Measurements from ENCODE around the gene RGL1. TPM values are rescaled to one million over a fixed set of nuclear protein-coding genes. Genes with fewer than 3 reads are reported as not detected.
A peak's percentile ranks its signal among the peaks of the same experiment; 100 is the strongest.
"Not testable (repeated sequence)": the region's sequence is repeated elsewhere in the genome, so short reads cannot be mapped to it uniquely, and the experiment has no call there.

Gene RGL1
- 10 to 100 TPM; 11.6 to 22.5 (median 15.0) TPM for total RNA-seq

DNA sequence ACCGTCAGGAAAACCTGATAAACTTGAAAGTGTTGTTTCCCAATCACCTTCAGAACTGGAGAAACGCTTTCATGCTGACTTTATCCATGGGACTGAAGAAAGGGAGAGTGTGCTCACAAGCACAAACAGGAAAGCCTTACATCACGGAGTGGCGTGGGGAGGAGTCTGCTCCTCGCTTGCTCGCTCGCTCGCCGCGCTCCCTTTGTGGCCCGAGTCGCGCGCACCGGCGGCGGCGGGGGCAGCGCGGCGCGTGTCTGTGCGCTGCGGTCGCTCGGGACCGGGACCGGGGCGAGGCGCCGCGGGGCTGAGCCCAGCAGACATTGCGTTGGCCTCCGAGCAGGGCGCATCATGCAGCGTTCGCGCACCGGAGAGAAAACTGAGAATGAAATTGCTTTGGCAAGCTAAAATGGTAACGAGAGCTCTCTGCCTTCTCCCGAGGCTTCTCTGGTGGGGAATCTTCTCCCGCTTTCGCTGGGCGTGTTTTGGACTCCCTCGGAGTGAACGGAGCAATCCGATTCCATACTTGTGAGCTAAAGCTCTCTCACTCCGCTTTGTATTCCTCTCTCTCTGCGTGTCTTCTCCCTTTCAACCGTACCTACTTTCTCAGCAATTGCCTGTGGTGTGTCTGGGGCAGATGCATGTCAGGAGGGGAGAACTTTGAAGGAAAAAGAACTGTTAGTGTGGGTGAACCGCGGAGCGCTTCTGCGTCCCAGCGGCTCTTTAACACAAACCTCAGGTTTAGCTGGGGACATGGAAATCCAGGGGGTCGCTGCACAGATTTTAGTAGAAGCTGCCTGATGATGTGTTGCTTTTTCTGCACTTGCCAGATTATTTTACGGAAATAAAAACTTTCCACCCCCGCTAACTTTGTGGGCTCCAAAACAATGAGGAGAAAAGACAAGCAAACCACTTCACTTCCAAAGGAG lies at the start of gene RGL1:
TSS of gene RGL1 (plus strand) at position 205 of the 926 bp plus-strand sequence. CDS start at position 383, 178 bp downstream.
- H3K4me3 ChIP-seq (ENCODE audit: low read depth, poor library complexity, severe bottlenecking): peak within 1 kb of the TSS; percentile 58
- WGBS, 2 donors: 0 to 1% methylated on average over 58 of the region's 58 CpGs
- TF ChIP-seq, protein P1, sequence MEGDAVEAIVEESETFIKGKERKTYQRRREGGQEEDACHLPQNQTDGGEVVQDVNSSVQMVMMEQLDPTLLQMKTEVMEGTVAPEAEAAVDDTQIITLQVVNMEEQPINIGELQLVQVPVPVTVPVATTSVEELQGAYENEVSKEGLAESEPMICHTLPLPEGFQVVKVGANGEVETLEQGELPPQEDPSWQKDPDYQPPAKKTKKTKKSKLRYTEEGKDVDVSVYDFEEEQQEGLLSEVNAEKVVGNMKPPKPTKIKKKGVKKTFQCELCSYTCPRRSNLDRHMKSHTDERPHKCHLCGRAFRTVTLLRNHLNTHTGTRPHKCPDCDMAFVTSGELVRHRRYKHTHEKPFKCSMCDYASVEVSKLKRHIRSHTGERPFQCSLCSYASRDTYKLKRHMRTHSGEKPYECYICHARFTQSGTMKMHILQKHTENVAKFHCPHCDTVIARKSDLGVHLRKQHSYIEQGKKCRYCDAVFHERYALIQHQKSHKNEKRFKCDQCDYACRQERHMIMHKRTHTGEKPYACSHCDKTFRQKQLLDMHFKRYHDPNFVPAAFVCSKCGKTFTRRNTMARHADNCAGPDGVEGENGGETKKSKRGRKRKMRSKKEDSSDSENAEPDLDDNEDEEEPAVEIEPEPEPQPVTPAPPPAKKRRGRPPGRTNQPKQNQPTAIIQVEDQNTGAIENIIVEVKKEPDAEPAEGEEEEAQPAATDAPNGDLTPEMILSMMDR (IDR thresholded peaks at IDR 0.05): no peak
- no peak for TF ChIP-seq POLR2A (IDR thresholded peaks at IDR 0.05)
- intact Hi-C loops (cut with DNase I; ENCODE audit: low total_unique reads): no loop called here
- DNase-seq (ENCODE audit: low spot score in 2 of 2): peak; percentile 84 to 94

DNA sequence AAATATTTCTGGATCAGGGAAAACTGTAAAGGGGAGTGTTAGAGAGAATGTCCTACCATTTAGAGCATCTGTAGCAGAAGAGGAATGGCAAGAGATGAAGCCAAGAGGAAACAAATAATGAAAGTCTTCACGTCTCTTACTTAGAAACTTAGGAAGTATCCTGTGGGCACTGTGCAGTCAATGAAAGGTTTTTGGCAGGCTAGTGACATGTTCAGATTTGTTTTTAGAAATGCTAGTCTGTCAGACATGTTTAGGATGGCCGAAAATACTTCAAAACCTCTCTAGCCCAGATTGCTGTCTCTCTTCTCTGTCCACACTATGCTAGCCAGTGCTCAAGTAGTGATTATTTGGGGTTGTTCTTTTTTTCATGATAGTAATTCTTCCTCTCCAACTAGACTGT lies 48.6 kb upstream of the RGL1 start:
- H3K4me3 ChIP-seq (ENCODE audit: low read depth, poor library complexity, severe bottlenecking): no peak overlapping the region
- intact Hi-C loops (cut with DNase I; ENCODE audit: low total_unique reads): no loop called here

DNA sequence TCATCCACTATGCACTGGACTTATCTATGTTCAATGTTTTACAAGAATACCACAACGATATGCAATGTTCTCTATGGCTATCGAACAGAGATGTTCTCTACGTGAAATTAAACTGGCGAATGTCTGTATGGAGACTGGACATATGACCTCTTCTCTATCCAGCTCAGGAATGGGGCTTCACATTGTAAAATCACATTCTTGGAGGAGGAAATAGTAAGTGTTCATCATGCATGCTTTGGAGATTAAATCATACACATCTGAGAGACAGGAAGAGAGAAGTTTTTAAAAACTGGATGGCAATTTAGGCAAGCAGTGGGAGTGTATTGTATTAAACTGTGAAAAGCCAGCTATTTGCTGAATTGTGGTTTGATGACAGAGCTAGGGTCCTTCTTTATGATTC lies 47.9 kb upstream of the RGL1 start:
- 68 to 80% methylated on average over 4 of the region's 4 CpGs for WGBS, 2 donors
- H3K4me3 ChIP-seq (ENCODE audit: low read depth, poor library complexity, severe bottlenecking): no peak overlapping the region
- TF ChIP-seq POLR2A (IDR thresholded peaks at IDR 0.05): no peak
- intact Hi-C loops (cut with DNase I; ENCODE audit: low total_unique reads): no loop called here
- DNase-seq (ENCODE audit: low spot score in 2 of 2): no peak

More for the DNA sequence above, 48.6 kb upstream of the RGL1 start:
- WGBS, 2 donors: 75 to 83% methylated on average over 2 of the region's 2 CpGs
- no peak for DNase-seq (ENCODE audit: low spot score in 2 of 2)
- TF ChIP-seq, protein P1 (IDR thresholded peaks at IDR 0.05): no peak
- TF ChIP-seq POLR2A (IDR thresholded peaks at IDR 0.05): no peak

DNA sequence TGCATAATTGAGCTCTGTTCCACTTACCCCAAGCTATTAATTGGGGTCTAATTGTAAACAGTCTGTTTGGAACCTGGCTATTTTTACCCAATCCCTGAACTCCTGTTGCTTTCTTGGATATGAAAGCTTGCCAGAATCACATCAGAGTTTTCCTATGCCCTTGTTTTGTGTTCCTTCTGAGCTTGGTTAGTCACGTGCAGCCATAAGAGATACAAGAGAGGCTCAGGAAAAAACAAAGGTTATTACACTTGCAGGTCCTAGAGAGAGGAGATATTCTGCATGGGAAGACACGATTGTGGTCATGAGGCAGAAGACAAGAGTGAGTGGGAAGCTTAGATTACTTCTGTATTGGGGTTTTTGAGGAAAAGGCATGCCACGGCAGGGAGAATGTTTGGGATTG lies 46.0 kb upstream of the RGL1 start:
- TF ChIP-seq, protein P1 (IDR thresholded peaks at IDR 0.05): no peak
- no peak for TF ChIP-seq POLR2A (IDR thresholded peaks at IDR 0.05)
- intact Hi-C loops (cut with DNase I; ENCODE audit: low total_unique reads): no loop called here
- H3K4me3 ChIP-seq (ENCODE audit: low read depth, poor library complexity, severe bottlenecking): no peak overlapping the region
- WGBS, 2 donors: 84 to 86% methylated on average over 3 of the region's 3 CpGs
- no peak for DNase-seq (ENCODE audit: low spot score in 2 of 2)

DNA sequence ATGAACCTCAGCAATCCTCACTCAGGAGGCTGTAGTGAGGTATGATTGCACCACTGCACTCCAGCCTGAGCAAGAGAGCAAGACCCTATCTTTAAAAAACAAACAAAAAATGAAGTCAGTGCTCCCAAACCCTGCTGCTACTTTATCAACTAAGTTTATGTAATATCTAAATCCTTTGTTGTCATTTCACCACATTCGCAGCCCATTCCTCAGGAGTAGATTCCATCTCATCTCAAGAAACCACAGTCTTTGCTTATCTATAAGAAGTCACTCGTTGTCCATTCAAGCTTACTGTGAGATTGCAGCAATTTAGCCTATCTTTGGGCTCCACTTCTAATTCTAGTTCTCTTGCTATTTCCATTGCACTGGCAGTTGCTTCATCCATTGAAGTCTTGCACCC lies 44.3 kb upstream of the RGL1 start:
- no peak overlapping the region for H3K4me3 ChIP-seq (ENCODE audit: low read depth, poor library complexity, severe bottlenecking)
- no peak for DNase-seq (ENCODE audit: low spot score in 2 of 2)
- WGBS, 2 donors: 87 to 98% methylated on average over 2 of the region's 2 CpGs
- intact Hi-C loops (cut with DNase I; ENCODE audit: low total_unique reads): no loop called here
- TF ChIP-seq, protein P1 (IDR thresholded peaks at IDR 0.05): no peak
- TF ChIP-seq POLR2A (IDR thresholded peaks at IDR 0.05): no peak

DNA sequence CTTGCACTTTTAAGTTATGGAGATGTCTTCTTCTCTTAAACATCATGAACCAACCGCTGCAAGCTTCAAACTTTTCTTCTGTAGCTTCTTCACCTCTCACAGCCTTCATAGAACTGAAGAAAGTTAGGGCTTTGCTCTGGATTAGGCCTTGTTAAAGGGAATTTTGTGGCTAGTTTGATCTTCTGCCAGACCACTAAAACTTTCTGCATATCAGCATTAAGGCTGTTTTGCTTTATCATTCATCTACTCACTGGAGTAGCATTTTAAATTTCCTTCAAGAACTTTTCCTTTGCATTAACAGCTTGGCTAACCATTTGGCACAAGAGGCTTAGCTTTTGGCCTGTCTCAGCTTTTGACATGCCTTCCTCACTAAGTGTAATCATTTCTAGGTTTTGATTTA lies 43.0 kb upstream of the RGL1 start:
- 92 to 95% methylated on average over 1 of the region's 1 CpG for WGBS, 2 donors
- no peak overlapping the region for H3K4me3 ChIP-seq (ENCODE audit: low read depth, poor library complexity, severe bottlenecking)
- TF ChIP-seq, protein P1 (IDR thresholded peaks at IDR 0.05): no peak
- no peak for TF ChIP-seq POLR2A (IDR thresholded peaks at IDR 0.05)
- no peak for DNase-seq (ENCODE audit: low spot score in 2 of 2)
- intact Hi-C loops (cut with DNase I; ENCODE audit: low total_unique reads): no loop called here

DNA sequence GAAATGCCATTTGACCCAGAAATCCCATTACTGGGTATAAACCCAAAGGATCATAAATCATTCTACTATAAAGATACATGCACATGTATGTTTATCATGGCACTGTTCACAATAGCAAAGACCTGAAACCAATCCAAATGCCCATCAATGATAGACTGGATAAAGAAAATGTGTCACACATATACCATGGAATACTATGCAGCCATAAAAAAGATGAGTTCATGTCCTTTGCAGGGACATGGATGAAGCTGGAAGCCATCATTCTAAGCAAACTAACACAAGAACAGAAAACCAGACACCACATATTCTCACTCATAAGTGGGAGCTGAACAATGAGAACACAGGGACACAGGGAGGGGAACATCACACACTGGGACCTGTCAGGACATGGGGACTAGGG lies 42.1 kb upstream of the RGL1 start:
- H3K4me3 ChIP-seq (ENCODE audit: low read depth, poor library complexity, severe bottlenecking); intact Hi-C loops (cut with DNase I; ENCODE audit: low total_unique reads); DNase-seq (ENCODE audit: low spot score in 2 of 2): not testable (repeated sequence)

All from lower leg skin (tissue), 4 donors.